KG1 (cell line): ENCODE data around the gene FAM9C.

Experiments
- DNase-seq: peaks from one replicate; lab custom pipeline; 2025; lab: John Stamatoyannopoulos, UW

FAM9C gene

DNA sequence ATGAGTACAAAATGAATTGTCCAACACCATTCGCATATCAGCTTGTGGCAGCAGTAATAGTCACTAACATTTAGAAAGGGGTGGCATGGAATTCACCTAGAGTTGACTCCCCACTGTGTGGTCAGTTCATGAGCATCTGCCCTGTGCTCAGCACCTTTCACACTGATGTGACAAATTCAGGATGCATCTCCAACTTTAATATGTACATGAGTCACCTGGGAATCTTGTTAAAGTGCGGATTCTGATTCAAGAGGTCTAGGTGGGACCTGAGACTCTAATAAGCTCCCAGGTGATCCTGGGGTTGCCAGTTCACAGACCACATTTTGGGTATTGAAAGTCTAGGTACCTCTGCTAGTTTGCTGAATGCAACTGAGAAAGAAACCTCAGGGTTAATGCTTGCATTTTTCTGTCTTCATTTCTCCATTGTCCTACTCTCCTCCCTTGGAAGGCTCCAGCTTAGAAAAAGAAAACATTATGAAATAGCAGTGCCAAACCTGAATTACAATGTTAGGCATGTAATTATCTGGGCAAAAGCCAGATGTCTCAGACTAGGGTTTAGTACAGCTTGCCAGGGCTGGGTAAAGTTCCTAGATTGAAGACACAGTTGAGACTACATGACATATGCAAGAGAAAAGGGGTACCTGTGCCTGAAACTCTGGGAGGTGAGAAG, 36.8 kb downstream of the FAM9C start:
- no peak for DNase-seq

DNA sequence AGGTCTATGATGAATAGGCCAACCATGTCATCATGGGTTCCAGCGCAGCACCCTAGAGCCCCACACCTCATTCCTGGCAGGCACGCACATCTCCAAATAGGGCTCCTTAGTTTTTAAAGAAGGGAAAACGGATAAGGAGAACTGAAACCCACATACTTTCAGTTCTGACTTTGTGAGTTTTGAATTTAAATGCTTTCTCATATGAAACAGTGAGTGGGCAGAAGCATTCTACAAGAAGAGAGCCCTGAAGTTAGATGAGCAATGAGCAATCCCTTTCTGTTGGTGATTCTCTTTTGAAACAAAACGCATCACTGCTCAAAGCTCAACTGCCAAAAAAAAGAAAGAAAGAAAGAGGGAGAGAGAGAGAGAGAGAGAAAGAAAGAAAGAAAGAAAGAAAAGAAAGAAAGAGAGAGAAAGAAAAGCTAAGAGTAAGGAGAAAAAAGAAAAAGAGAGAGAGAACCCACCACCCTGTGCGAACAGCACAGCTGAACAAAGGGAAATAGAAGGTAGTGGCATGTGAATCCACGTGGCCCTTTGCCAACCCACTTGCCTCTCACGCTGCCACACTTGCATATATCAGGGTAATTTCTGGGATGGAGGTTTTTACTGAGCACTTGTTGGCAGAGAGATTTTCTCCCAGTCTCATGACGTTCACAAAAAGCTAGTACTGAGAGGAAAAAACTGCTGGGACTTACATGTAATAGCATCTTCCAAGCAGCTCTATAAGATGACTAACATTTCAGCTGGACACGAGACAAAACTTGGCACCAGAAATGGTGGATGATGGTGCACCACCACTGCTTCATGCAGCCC, 38.6 kb downstream of the FAM9C start:
- no peak for DNase-seq

DNA sequence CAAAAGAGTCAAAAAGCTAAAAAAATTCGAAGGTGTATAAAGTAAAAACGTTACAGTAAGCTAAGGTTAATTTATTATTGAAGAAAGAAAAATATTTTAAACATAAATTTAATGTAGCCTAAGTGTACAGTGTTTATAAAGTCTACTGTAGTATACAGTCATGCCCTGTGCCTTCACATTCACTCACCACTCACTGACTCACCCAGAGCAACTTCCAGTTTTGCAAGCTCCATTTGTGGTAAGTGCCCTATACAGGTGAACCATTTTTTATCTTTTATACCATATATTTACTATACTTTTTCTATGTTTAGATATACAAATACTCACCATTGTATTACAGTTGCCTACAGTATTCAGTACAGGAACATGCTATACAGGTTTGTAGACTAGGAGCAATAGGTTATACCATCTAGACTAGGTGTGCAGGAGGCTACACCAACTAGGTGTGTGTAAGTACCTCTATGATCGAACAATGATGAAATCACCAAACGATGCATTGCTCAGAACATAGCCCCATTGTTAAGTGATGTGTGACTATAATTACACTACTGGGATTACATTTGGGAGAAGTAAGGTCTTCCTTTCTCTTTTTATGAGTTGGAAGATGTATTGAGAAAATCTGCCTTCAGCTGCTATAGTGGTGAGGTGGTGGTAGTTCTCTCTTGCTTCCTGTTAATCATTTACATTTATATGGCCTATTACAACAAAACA, 42.3 kb downstream of the FAM9C start:
- no peak for DNase-seq

DNA sequence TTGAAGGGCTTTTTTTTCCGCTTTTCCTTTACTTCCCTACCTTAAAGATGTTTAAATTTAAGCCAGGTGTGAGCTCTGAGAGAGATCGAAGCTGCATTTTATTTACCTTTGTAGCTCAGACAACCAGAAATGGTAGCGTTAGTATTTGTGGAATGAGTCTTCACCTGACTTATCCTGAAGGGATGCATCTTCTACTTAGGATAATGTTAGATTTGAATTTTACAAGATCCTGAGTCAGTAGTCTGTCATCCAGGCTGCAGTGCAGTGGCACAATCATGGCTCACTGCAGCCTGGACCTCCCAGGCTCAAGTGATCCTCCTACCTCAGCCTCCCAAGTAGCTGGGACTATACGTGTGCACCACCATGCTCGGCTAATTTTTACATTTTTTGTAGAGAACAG, 43.3 kb downstream of the FAM9C start:
- no peak for DNase-seq

DNA sequence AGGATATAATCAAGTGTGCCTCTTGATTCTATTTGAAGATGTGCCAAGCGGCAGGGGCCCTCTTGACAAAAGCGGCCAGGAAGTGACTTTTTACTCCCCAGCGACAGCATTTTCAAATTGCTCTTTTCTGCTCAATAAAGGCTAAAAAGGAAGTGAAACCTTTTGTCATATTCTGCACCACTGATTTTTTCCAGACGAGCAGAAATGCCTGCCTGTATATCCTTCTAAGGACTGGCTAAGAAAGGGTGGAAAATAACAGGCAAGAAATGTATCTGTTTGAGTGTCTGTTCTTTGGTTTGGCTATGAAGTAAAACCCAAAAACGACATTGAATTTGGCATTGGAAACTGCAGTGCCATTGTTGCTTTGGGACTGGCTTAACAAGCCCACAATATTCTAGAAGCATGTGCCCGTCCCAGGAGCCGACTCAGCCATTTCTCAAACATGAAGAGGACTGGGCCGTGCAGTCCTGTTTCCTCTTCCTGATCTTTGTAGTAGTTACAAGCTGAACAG, 44.1 kb downstream of the FAM9C start:
- peak; percentile 5 for DNase-seq

DNA sequence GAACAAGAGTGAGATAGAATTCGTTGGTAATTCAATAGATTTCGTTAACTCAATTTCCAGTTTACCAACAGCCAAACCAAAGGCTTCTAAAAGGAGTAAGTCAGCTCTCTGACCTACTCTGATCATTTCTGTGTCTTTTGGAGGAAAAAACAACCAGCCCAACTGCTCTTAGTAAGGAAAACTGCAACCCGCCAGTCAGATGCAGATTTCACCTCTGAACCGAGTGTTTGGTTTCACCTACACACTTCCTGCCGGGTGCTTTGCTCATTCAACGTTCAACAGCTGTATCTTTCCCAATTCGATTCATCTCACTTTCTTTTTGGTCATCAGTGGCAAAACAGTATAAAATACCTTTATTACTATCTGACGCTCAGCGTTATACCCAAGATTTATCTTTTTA, 45.0 kb downstream of the FAM9C start:
- DNase-seq, result no peak

DNA sequence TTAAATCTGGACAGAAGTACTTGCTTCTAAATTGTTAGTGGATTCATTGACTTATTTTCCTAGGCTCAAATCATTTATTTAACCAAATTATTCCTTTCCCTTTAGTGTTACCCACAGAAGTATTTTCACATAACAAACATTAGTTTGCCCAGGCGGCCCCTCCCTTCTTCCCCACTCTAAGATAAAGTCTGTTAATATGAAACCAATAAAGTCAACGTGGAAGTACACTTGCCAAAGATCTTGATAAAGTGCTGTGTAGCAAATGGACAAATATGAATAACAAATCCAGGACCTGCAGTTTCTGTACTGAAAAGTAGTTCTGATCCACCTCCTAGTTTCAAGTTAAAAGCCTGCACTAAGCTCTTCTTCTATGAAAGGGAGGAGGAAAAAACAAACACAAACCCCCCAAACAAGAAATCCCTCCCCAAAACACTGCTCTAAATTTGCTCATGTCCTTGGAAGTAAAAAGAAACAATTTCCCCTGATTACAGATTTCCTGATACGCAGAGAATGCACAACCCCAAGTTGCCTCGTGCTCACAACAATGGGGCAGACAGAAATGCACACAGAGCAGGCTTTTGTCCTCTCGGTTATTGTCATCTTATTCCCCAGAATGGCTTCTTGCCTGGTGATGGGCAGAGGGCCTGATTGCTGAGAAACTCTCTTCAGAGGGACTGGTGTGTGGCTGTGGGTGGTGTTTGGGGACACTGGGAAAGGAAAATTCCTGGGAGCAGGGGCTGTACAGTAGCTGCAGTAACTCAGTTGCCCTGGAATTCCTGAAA, 46.3 kb downstream of the FAM9C start:
- DNase-seq, result no peak

DNA sequence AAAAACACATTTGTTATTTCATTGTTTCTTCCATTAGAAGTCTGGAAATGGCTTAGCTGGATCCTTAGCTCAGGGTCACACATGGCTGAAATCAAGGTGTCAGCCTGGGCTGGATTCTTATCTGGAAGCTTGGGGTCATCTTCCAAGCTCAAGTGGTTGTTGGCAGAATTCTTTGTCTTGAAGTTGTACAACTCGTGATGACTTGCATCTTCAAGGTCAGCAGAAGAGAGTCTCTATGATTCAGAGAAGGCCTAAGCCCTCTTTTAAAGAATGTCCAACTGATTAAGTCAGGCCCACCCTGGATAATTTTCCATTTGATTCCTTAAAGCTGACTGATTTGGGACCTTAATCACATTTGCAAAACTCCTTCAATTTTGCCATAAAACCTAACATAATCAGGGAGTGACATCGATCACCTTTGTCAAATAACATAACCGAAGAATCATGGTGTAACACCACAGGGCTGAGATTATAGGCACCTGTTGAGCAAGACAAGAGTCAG, 47.4 kb downstream of the FAM9C start:
- no peak for DNase-seq

DNA sequence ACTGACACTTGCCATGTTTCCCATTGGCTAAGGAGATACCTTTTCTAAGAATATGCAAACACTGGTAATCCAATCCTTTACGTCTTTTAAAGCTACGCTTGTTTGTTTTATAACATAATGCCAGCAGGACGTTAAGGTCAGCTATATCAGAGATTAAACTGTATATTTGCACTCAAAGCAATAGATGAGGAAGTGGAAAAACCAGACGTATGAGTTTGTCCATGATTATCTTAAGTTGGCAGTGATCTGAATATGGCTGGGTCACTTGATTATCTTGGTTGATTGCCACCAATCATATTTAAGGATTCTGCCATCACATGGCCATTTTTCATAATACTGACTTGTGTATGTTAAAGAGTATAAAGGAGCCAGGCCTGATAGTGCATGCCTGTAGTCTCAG, 50.1 kb downstream of the FAM9C start:
- DNase-seq, result no peak

DNA sequence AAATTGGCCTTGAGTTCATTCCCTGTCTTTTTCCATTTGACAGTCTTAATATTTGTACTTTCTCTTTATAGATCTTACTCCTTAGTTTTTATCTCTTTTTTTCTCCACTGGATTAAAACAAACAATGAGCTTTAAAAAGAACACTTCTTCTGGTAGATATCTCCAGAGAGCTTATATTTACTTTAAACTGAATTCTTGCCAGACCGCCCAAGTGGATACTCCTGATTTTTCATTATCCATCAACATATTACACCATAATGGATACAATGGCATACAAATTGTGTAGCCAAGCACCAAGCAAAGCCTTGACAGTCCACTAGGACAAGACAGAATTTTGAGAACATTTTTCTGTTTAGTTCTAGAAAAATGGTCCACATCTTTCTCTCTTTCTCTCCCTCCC, 50.6 kb downstream of the FAM9C start:
- DNase-seq, result no peak

DNA sequence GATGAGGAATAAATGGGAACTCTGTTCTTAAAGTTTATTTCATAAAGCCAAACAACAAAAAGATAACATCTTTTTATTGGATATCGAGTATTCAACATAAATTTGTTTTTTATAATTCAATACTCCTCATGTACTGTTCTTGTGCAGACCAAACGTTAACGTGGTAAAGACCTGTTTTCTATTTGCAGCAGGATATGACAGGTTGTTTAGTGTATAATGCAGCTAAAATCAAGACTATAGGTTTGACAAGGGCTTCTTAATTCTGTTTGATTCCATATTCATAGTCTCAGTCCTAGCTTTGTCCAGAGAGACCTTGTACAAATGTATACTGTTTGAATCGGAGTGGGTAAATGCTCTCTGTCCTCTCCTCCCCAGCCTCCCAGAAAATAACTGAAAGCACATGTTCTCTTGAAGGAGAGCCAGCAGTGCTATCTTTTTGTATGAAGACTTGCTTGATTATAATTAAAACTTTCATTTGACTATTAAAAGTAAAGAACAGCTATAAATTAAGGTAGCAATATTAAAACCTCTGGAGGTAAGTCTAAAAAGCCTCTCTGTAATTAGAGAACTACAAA, 51.8 kb downstream of the FAM9C start:
- no peak for DNase-seq

DNA sequence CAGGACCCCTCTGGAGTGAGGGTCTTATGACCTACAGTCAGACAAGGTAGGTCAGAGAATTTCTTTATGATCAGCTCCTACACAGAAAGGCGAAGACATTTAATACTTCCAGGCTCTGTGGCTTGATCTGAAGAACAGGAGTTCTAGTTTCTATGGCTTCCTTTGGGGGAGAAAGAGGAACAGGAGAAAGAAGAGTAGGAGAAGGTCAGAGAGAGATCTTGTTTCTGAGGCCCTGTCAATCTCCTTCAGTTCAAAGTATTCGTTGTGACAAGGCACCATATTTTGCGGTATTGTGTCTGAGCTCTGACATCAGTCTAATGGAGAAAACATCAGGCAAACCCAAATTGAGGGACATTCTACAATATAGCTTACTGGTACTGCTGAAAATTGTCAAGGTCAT, 52.8 kb downstream of the FAM9C start:
- DNase-seq, result no peak

DNA sequence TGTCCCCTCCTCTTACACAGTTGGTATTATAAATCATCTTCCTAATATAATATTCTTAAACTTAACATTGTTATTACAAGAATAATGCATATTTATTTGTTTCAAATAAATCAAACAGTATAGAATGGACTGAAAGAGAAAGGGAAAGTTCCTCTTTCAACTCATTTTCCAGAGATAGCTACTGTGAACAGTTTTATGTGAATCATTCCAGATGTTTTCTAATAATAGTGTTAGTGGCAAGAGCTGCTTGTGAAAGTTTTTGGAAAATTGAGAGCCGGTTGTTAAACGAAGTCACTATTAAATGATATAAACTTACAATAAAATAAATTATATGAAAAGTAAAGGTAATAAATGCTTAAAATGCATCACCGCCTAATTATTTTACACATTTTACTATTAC, 55.0 kb downstream of the FAM9C start:
- DNase-seq, result no peak

DNA sequence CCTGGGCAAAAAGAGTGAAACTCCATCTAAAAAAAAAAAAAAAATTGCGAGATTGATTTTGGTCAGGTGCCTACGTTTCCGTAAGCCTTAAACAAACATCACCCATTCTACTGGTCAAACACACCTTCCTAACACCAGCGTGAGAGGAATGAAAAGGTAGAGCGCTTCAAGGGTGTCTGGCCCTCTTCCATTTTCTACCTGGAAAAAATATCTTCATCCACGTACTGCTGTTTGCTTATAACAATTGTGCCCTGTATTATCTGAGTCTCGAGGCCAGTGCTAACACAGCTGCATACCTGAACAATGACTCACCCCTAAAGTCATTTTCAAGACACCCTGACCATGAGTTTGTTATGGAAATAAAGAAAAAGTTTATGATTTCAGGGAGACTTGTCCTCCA, 55.6 kb downstream of the FAM9C start:
- DNase-seq, result no peak

DNA sequence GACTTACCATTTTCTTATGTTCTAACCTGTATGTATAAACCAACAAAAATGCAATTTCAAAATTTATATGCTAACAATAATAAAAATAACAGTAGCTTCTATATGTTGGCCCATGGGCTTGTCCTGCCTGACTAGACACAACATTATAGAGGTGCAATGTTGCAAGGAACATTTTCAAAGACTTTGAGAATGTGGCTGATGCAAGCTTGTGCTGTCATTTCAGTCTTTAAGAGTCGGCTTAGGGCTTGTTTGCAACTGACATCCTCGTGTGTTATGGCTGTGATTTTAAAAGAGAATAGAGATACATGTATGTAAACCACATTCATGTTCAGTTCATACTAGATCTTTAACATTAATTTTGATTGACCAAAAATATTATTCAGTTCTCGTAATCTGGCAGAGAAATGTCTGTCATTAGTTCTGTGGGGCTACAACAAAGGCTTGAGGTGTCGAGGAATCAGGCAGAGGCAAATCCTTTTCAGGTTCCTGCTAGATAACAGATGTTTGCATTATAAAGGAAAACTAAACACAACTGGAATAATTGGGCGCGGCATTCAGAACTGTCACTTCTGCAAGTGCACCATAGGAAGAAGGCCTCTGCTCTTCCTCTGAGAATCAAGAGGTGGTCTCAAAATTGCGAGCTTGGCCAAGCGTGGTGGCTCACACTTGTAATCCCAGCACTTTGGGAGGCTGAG, 56.4 kb downstream of the FAM9C start:
- DNase-seq, result no peak

DNA sequence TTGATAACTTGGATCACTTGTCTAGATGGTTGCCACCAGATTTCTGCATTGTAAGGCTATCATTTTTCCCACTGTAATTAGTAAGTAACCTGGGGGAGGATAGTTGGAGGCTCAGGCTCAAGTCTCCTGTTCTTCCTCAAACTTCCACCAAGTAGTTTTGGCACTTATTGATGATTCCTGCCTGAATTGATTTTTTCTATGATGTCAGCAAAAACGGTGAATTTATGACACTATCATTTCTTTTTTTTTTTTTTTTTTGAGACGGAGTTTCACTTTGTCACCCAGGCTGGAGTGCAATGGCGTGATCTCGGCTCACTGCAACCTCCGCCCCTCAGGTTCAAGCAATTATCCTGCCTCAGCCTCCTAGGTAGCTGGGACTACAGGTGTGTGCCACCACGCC, 57.1 kb downstream of the FAM9C start:
- DNase-seq, result no peak

DNA sequence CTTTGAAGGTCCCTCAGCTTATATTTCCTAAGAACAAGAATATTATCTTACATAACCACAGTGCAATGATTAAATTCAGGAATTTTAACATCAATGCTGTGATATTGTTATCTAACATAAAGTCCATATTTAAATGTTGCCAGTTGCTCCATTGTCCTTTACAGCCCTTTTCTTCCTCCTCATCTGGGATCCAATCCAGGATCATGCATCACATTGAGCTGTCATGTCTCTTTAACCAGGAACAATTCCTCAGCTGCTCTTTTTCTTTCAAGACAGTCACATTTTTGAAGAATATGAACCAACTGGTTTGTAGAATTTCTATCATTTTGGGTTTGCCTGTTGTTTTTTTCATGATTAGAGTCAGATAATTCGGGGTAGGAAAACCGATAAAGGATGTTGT, 57.5 kb downstream of the FAM9C start:
- no peak for DNase-seq

DNA sequence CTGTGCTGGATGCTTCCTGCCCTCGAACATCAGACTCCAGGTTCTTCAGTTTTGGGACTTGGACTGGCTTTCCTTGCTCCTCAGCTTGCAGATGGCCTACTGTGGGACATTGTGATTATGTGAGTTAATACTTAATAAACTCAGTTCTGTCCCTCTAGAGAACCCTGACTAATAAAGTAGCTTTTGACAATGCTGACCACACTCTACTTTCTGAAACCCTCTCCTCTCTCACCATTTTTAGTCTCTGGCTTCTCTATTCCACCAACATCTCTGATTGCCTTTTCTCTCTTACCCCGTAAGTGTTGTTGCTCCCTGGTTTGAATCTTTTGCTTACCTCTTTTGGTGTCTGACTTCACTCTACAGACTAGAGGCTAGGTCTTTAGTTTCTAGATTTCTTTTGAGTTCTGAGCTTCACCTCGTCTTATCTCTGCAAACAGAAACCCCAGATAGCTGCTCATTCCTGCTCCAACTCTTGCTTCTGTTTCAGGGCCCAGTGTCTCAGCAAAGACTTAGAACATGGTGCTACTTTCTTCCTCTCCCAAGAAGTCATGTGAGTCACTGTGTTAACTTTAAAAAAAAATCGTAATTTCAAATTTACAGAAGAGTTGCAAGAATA, 58.1 kb downstream of the FAM9C start:
- no peak for DNase-seq
